Stomach smooth muscle (tissue), 2 donors: Measurements from ENCODE around the gene UBTD2.

Experiments
- H3K27ac ChIP-seq: one replicate; pipeline ENCODE4 v1.7.0; 2013; ENCODE audit warnings: mild to moderate bottlenecking, low read length, inconsistent platforms
- H3K27me3 ChIP-seq, 2 donors: one replicate each; pipeline ENCODE4 v1.7.0; 2013; ENCODE audit warnings: low read length in 2 of 2; ENCODE audit not compliant: insufficient read depth in 2 of 2, control insufficient read depth in 1 of 2
- H3K36me3 ChIP-seq, 2 donors: one replicate each; pipeline ENCODE4 v1.7.0; 2013; ENCODE audit warnings: low read length in 2 of 2; ENCODE audit not compliant: control insufficient read depth in 2 of 2, insufficient read depth in 2 of 2
- H3K4me1 ChIP-seq: one replicate; pipeline ENCODE4 v1.7.0; 2013; ENCODE audit warnings: low read length; ENCODE audit not compliant: control insufficient read depth, insufficient read depth
- H3K4me3 ChIP-seq, 2 donors: one replicate each; pipeline ENCODE4 v1.7.0; 2013; ENCODE audit warnings: low read length in 2 of 2
- H3K9ac ChIP-seq, 2 donors: one replicate each; pipeline ENCODE4 v1.7.0; 2013; ENCODE audit warnings: low read length in 2 of 2, mild to moderate bottlenecking in 1 of 2
- H3K9me3 ChIP-seq, 2 donors: one replicate each; pipeline ENCODE4 v1.7.0; 2013; ENCODE audit warnings: low read length in 2 of 2; ENCODE audit not compliant: control insufficient read depth in 2 of 2
- donor health status: healthy.
- donor health status: Pancreatic carcinoma.

UBTD2 gene

DNA sequence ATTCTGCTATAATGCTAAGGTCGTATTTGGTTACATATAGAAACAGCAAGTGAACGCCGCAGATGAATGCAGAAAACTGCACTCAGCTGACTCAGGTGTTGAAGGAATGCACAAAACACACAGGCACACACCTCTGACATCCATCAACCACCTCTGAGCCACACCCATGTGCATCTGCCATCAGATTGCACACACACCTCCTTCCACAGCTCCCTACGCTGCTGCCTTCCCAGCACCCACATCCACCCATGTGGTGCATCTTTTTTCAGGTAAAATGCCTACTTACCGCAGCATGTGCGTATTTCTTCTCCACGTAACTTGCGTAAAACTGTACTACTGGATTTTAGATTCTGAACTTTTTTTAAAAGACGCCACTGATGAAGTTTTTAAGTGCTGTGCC is 102.6 kb downstream of the UBTD2 start:
- Histone ChIP-seq H3K27ac (no peak overlapping the region), H3K4me3 (no peak overlapping the region), H3K9me3 (no peaks in the 10 kb centered on the region), H3K27me3 (no peaks in the 10 kb centered on the region), H3K36me3 (no peaks in the 10 kb centered on the region), H3K9ac (no peak overlapping the region), H3K4me1 (peaks cover 3% of the 10 kb centered on the region)

DNA sequence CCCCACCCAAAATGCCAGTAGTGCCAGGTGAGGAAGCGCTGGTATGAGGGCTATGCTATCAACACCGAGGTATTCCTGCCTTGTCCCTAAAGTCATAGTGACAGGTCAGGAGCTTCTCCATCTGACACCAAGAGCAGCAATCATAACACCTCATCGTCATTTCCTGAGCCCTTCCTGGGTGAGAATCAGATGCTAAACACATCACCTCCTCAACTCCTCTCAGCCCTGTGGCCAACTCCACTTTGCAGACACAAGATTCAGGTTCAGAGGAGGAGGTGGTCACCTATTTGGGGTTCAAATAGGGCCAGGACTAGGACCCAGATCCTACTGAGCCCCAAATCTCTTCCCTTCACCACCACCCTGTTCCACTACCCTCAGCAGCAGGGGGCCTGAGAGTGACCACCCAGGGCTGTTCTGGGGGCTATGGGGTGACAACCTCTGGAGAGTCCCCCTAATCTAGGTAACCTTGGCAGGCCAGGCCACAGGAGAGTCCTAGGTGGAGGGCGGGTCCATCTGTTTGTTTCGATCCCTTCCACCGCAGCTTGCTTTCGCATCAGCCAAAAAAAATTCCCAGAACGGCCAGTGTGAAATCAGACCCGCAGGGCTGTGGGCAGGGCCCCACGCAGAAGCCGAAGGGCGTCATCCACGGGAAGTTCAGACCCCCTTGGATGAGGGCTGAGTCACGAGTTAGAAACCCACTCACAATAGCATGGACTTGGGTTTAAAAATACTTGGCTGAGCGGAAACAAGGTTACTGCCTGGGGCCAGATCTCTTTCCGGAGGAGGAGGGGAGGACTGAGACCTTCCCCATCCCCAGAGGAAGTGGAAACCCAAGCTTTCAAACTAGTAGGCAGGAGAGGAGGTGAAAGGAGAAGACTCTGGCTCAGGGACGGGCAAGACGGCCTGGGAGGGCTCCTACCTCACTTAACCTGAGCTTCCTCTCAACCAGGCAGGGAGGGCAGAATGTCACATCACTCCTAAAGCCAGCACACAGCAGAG is 104.3 kb downstream of the UBTD2 start:
- Histone ChIP-seq H3K9me3 (no peaks in the 10 kb centered on the region), H3K9ac (no peak overlapping the region), H3K36me3 (no peaks in the 10 kb centered on the region), H3K4me1 (peaks cover 3% of the 10 kb centered on the region), H3K27ac (peak overlapping the region; percentile 18), H3K4me3 (peak overlapping the region in 1 of 2 donors; percentile 22), H3K27me3 (no peaks in the 10 kb centered on the region)

DNA sequence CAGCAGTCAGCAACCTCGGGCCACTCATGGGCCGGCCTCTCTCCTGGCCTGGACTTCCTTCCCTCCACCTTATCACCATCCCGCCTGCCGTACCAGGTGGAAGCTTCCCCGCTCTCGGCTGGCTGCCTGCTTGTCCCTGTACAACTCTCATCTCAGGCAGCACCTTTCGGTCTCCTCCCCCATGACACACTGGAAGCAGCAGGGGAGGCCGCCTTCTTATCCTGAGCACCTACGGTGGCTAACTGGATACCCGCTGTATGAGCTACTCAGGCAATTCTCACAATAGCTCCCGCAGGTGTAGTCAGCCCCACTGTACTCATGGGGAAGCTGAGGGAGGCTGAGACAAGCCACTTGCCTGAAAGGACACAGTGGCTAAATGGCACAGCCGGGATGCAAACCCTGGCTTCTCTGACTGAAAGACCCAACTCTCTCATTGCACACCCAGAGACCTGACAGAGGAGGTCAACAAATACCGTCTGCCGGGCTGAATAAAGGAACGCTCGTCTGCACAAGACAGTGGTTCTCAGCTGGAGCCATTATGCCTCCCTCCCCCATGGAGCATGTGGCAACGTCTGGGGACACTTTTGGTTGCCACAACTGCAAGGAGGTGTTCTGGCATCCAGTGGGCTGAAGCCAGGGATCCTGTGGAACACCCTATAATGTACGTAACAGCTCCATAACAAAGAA is 105.1 kb downstream of the UBTD2 start:
- peaks cover 3% of the 10 kb centered on the region for H3K4me1 ChIP-seq
- H3K27ac ChIP-seq, result no peak overlapping the region
- H3K9me3 ChIP-seq, result no peaks in the 10 kb centered on the region
- no peaks in the 10 kb centered on the region for H3K36me3 ChIP-seq
- H3K27me3 ChIP-seq, result no peaks in the 10 kb centered on the region
- H3K9ac ChIP-seq, result no peak overlapping the region
- no peak overlapping the region for H3K4me3 ChIP-seq

DNA sequence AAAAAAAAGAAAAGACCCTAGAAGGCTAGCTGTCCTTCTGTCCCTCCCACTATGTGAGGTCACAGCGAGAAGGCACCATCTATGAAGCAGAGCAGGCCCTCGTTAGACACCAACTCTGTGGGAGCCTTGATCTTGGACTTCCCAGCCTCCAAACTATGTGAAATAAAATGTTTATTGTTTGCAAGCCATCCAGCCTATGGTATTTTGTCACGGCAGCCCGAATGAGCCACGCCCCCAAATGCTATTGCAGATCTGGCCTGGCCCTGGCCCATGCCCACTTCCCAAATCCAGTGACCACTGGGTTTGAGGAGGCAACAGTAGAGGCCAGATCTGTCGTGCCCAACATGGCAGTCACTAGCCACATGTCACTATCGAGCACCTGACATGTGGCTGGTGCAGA is 106.4 kb downstream of the UBTD2 start:
- peaks cover 3% of the 10 kb centered on the region for H3K4me1 ChIP-seq
- no peaks in the 10 kb centered on the region for H3K9me3 ChIP-seq

DNA sequence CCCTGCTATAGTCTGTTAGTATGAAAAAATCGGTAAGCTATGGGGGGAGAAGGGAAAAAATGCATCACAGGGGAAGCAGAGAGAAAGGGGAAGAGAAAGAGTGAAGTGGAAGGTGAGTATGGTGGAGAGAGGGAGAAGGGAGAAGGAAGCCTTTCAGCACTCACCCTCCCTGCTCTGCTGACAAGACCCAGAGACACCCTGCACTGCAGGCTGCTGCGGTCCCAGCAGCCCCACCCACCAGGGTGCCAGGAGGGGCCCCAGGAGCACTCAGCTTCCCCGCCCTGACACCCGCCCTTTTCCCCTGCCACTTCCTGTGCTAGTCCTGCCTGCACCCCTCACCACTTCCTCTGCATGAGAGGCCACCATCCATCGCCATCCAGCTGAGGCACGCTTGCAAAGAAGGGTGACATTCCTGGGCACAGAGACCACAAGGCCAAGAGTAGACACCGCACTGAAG is 108.3 kb downstream of the UBTD2 start:
- Histone ChIP-seq H3K27ac (no peak overlapping the region), H3K4me1 (peaks cover 3% of the 10 kb centered on the region)

More for the DNA sequence above, 106.4 kb downstream of the UBTD2 start:
- H3K36me3 ChIP-seq, result no peaks in the 10 kb centered on the region
- no peaks in the 10 kb centered on the region for H3K27me3 ChIP-seq
- no peak overlapping the region for H3K27ac ChIP-seq
- no peak overlapping the region for H3K9ac ChIP-seq
- H3K4me3 ChIP-seq, result no peak overlapping the region

DNA sequence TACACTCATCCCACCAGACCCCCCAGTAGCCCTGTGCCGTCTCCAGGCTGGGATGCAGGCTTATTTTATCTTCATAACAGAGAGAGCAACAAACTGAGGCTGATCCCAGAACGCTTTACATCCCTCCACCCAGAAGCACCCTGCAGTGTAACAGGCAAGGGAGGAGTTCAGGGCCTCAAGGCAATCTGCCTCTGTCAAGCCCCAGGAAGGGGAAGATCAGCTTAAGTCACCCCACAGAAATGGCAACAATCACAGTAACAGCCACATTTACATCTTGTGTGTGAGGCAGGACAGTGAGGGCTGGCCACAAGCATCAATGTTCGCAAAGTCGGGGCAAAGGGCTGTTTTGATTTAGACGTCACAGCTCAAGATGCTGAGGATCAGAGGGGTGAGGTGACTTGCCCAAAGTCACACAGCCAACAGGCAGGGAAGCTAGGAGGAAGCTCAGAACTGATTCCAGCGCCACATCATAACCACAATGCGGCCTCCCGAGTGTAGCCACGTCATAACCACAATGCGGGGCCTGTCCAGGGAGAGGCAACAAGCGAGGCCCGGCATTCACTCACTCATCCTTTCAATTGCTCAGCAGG is 109.9 kb downstream of the UBTD2 start:
- no peak overlapping the region for H3K9ac ChIP-seq
- no peak overlapping the region for H3K27ac ChIP-seq
- no peaks in the 10 kb centered on the region for H3K9me3 ChIP-seq
- no peaks in the 10 kb centered on the region for H3K36me3 ChIP-seq
- no peak overlapping the region for H3K4me3 ChIP-seq
- peaks cover 5% of the 10 kb centered on the region for H3K4me1 ChIP-seq
- H3K27me3 ChIP-seq, result no peaks in the 10 kb centered on the region

More for the DNA sequence above, 108.3 kb downstream of the UBTD2 start:
- H3K9ac ChIP-seq, result no peak overlapping the region
- no peaks in the 10 kb centered on the region for H3K36me3 ChIP-seq
- H3K4me3 ChIP-seq, result no peak overlapping the region
- no peaks in the 10 kb centered on the region for H3K9me3 ChIP-seq
- H3K27me3 ChIP-seq, result no peaks in the 10 kb centered on the region

DNA sequence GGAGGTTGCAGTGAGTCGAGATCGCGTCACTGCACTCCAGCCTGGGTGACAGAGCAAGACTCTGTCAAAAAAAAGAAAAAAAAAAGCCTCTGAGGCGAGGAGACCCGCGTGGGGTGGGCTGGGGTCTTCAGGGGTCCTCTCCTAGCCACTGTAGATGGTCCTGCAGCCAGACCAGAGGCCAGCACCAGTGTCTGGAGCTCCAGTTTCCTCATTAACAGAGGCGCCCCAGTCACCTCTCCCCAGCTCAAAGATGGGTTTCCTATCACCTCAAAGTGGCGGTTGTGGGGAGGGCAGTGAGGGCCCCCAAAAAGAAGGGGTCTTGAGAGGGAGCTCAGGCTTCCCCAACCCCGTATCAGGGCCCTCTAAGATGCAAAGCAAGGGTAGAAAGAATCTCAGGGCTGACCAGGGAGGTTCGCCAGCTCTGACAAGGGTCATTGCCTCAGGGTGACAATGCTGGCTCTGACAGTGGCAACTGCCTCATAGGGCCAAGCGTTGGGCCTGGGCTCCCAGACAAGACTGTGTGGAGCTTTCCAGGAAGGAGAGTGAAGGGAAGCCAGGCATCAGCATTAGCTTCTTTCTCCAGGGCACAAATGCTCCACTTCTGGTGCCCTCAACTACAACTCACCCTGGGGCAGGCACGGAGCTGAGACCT is 110.5 kb downstream of the UBTD2 start:
- H3K27me3 ChIP-seq, result no peaks in the 10 kb centered on the region
- no peaks in the 10 kb centered on the region for H3K9me3 ChIP-seq
- H3K4me3 ChIP-seq, result no peak overlapping the region
- H3K9ac ChIP-seq, result no peak overlapping the region
- no peaks in the 10 kb centered on the region for H3K36me3 ChIP-seq
- H3K27ac ChIP-seq, result no peak overlapping the region
- H3K4me1 ChIP-seq, result peaks cover 12% of the 10 kb centered on the region

DNA sequence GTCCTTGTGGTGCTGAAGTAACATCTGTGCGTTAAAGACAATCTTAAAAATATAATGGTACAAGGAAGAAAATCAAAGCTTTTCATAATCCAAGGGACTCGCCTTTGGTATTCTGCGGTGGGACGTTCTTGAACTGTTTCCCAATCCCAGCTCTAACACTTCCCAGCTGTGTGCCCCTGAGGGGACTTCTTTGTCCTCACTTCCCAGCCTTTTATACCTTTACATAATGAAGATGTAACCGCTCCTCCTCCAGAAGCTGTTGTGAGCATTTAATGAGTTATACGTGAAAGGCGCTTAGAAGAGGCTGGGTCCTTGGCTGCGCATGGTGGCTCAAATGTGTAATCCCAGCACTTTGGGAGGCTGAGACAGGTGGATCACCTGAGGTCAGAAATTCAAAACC is 112.4 kb downstream of the UBTD2 start:
- H3K9ac ChIP-seq, result no peak overlapping the region
- H3K4me1 ChIP-seq, result peaks cover 16% of the 10 kb centered on the region
- H3K27ac ChIP-seq, result no peak overlapping the region
- no peaks in the 10 kb centered on the region for H3K27me3 ChIP-seq
- H3K4me3 ChIP-seq, result no peak overlapping the region
- no peaks in the 10 kb centered on the region for H3K36me3 ChIP-seq
- H3K9me3 ChIP-seq, result no peaks in the 10 kb centered on the region

DNA sequence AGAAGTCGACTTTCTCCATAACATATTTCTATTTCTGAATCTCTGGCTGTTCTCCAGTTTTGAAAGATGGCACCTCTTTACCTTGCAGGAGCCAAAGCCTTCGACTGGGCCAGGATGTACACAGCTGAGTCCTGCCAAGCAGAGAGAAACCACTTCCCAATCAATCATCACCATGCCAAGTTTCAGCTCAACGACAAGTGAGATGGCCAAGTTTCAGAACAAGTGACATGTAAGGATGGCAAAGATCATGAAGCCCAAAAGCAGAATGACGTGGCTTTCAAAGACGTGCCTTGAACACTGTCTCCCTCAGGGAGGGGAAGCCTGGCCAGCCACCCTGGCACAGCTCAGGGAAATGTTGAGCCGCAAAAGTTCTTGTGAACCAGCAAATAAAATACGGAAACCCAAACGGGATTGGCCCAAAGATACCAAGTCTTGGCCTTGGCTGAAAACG is 113.3 kb downstream of the UBTD2 start:
- Histone ChIP-seq H3K27me3 (no peaks in the 10 kb centered on the region), H3K9me3 (no peaks in the 10 kb centered on the region), H3K9ac (no peak overlapping the region), H3K27ac (no peak overlapping the region), H3K4me1 (peaks cover 13% of the 10 kb centered on the region), H3K36me3 (no peaks in the 10 kb centered on the region), H3K4me3 (no peak overlapping the region)

DNA sequence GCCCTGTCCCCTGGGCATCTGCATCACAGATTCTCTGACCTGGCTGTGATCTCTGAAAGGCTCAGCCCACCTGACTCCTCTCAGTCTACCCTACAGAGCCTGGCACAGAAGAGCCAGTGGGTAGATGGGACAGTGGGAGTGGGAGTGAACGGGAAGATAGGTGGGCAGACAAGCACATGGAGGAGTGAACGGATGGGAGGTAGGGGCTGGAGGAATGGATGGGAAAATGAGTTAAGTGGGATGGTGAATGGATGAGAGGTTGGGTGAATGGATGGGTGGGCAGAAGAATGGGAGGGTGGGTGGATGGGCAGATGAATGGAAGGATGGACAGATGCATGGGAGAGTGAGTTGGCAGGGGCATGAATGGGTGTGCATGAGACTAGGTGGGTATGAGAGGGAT is 114.3 kb downstream of the UBTD2 start:
- H3K9ac ChIP-seq, result no peak overlapping the region
- H3K27ac ChIP-seq, result no peak overlapping the region
- H3K4me1 ChIP-seq, result peaks cover 13% of the 10 kb centered on the region
- no peak overlapping the region for H3K4me3 ChIP-seq
- no peaks in the 10 kb centered on the region for H3K36me3 ChIP-seq
- no peaks in the 10 kb centered on the region for H3K27me3 ChIP-seq
- H3K9me3 ChIP-seq, result no peaks in the 10 kb centered on the region
